IMR-90 (cell line): Measurements from ENCODE around the gene PNMA1. TPM values are rescaled to one million over a fixed set of nuclear protein-coding genes. Genes with fewer than 3 reads are reported as not detected.

Experiments
- ATAC-seq: fragments of 200-7000 bp; cut with Tn5 transposase; 2 replicates; pipeline ENCODE4 v1.9.1; 2020; ENCODE audit warnings: low read depth, mild to moderate bottlenecking, moderate library complexity
- BruUV-seq: library from RNA; stranded (reverse); fragments of 400-500 nt; replicated peaks from 2 replicates; lab custom pipeline; 2021; lab: Mats Ljungman, UMichigan
- CTCF ChIA-PET: fragments of 300-600 bp; formaldehyde crosslinking; extraction: SDS; loops from one replicate; lab custom pipeline; 2021; ENCODE audit warnings: antibody characterized with exemption; lab: Yijun Ruan, JAX
- POLR2A ChIA-PET: fragments of 300-600 bp; sonication (Branson Sonifier 250); formaldehyde crosslinking; loops from one replicate; lab custom pipeline; 2022; ENCODE audit warnings: antibody characterized with exemption; ENCODE audit not compliant: unreplicated experiment; lab: Charles Lee
- DNase-seq: peaks from one replicate; pipeline ENCODE4 v3.0.0; 2013
- H2AFZ ChIP-seq: replicated peaks from 2 replicates; pipeline ENCODE3; 2013; ENCODE audit warnings: low read length, mild to moderate bottlenecking; ENCODE audit not compliant: poor library complexity
- H2AK5ac ChIP-seq: 2 replicates; pipeline ENCODE4 v1.6.1; 2013; ENCODE audit warnings: low read depth, low read length, inconsistent platforms
- H2AK9ac ChIP-seq: replicated peaks from 2 replicates; pipeline ENCODE3; 2013; ENCODE audit warnings: mild to moderate bottlenecking, low read depth, low read length, moderate library complexity; ENCODE audit not compliant: poor library complexity
- H2BK120ac ChIP-seq: 2 replicates; pipeline ENCODE4 v1.6.1; 2013; ENCODE audit warnings: low read depth, low read length, inconsistent platforms
- H2BK15ac ChIP-seq: 3 replicates; pipeline ENCODE4 v1.6.1; 2013; ENCODE audit warnings: low read depth, low read length, inconsistent platforms
- H2BK20ac ChIP-seq: 2 replicates; pipeline ENCODE4 v1.6.1; 2013; ENCODE audit warnings: low read depth, mild to moderate bottlenecking, inconsistent platforms, low read length, moderate library complexity
- H2BK5ac ChIP-seq: 2 replicates; pipeline ENCODE4 v1.6.1; 2013; ENCODE audit warnings: mild to moderate bottlenecking, low read depth, low read length, inconsistent platforms; ENCODE audit not compliant: poor library complexity, severe bottlenecking
- H3K14ac ChIP-seq: replicated peaks from 2 replicates; pipeline ENCODE4 v1.6.1; 2013; ENCODE audit warnings: low read depth, low read length, inconsistent platforms
- H3K18ac ChIP-seq: 2 replicates; pipeline ENCODE4 v1.6.1; 2013; ENCODE audit warnings: low read depth, low read length, control low read depth
- H3K23ac ChIP-seq: 2 replicates; pipeline ENCODE4 v1.6.1; 2013; ENCODE audit warnings: low read depth, low read length, inconsistent platforms
- H3K27ac ChIP-seq: 2 replicates; pipeline ENCODE4 v1.5.1; 2013; ENCODE audit warnings: mild to moderate bottlenecking, control low read depth, low read length; ENCODE audit not compliant: insufficient read depth
- H3K27me3 ChIP-seq: 2 replicates; pipeline ENCODE4 v1.6.1; 2013; ENCODE audit warnings: low read length; ENCODE audit not compliant: control insufficient read depth, insufficient read depth
- H3K36me3 ChIP-seq: 2 replicates; pipeline ENCODE4 v1.6.1; 2013; ENCODE audit warnings: low read length, mixed read lengths; ENCODE audit not compliant: control insufficient read depth, insufficient read depth
- H3K4ac ChIP-seq: 2 replicates; pipeline ENCODE4 v1.6.1; 2013; ENCODE audit warnings: low read depth, low read length, inconsistent platforms
- H3K4me1 ChIP-seq: 2 replicates; pipeline ENCODE4 v1.6.1; 2013; ENCODE audit warnings: low read length, mixed read lengths; ENCODE audit not compliant: control insufficient read depth, insufficient read depth
- H3K4me2 ChIP-seq: 2 replicates; pipeline ENCODE4 v1.6.1; 2013; ENCODE audit warnings: low read depth, mild to moderate bottlenecking, control low read depth, low read length, moderate library complexity
- H3K4me3 ChIP-seq: 2 replicates; pipeline ENCODE4 v1.5.1; 2013; ENCODE audit warnings: low read depth, mild to moderate bottlenecking, control low read depth, low read length, moderate library complexity; ENCODE audit not compliant: insufficient read depth
- H3K56ac ChIP-seq: 2 replicates; pipeline ENCODE4 v1.6.1; 2013; ENCODE audit warnings: low read length, inconsistent platforms; ENCODE audit not compliant: insufficient read depth; ENCODE audit errors: extremely low read depth
- H3K79me1 ChIP-seq, 2 experiments: 2 replicates each; pipeline ENCODE4 v1.6.1; 2013; ENCODE audit warnings: low read length in 2 of 2, inconsistent platforms in 1 of 2, low read depth in 1 of 2
- H3K9ac ChIP-seq: 2 replicates; pipeline ENCODE4 v1.6.1; 2013; ENCODE audit warnings: low read depth, low read length, control low read depth
- H3K9me1 ChIP-seq: 2 replicates; pipeline ENCODE4 v1.6.1; 2013; ENCODE audit warnings: low read length, inconsistent platforms; ENCODE audit not compliant: insufficient read depth
- H3K9me3 ChIP-seq: 2 replicates; pipeline ENCODE4 v1.6.1; 2013; ENCODE audit warnings: low read length; ENCODE audit not compliant: control insufficient read depth, insufficient read depth
- H4K20me1 ChIP-seq: 2 replicates; pipeline ENCODE4 v1.6.1; 2013; ENCODE audit warnings: low read length, inconsistent platforms; ENCODE audit not compliant: insufficient read depth
- H4K5ac ChIP-seq: 2 replicates; pipeline ENCODE4 v1.6.1; 2013; ENCODE audit warnings: mild to moderate bottlenecking, low read depth, low read length, control low read depth
- H4K8ac ChIP-seq, 2 experiments: 2 replicates each; pipeline ENCODE4 v1.6.1; 2013; ENCODE audit warnings: low read depth in 2 of 2, low read length in 2 of 2, control low read depth in 1 of 2, inconsistent platforms in 1 of 2
- H4K91ac ChIP-seq: 2 replicates; pipeline ENCODE4 v1.6.1; 2013; ENCODE audit warnings: low read depth, low read length, inconsistent platforms; ENCODE audit not compliant: insufficient read depth
- BHLHE40 ChIP-seq: fragments of 150-350 bp; IDR thresholded peaks from 2 replicates; pipeline ENCODE4 v1.6.1; 2016; ENCODE audit warnings: mild to moderate bottlenecking, low read depth, low read length
- CEBPB ChIP-seq: IDR thresholded peaks from 2 replicates; pipeline ENCODE4 v1.6.1; 2012; ENCODE audit warnings: low read depth, low read length, improper control_type of control experiment
- CTCF ChIP-seq: conservative IDR thresholded peaks from 2 replicates; pipeline ENCODE4 v1.5.1; 2012; ENCODE audit warnings: mild to moderate bottlenecking, low read depth, low read length, improper control_type of control experiment
- ELK1 ChIP-seq: fragments of 150-350 bp; IDR thresholded peaks from 2 replicates; pipeline ENCODE4 v1.6.1; 2016; ENCODE audit warnings: low read depth, mild to moderate bottlenecking, low read length, moderate library complexity, borderline replicate concordance
- FOS ChIP-seq: fragments of 150-350 bp; IDR thresholded peaks from 2 replicates; pipeline ENCODE4 v1.6.1; 2016; ENCODE audit warnings: low read depth, low read length
- MAFK ChIP-seq: IDR thresholded peaks from 2 replicates; pipeline ENCODE4 v1.6.1; 2012; ENCODE audit warnings: low read depth, low read length, improper control_type of control experiment
- MAZ ChIP-seq: IDR thresholded peaks from 2 replicates; pipeline ENCODE4 v1.6.1; 2012; ENCODE audit warnings: low read depth, mild to moderate bottlenecking, low read length, improper control_type of control experiment, moderate library complexity, borderline replicate concordance
- NFE2L2 ChIP-seq: fragments of 150-350 bp; IDR thresholded peaks from 2 replicates; pipeline ENCODE4 v1.6.1; 2016; ENCODE audit warnings: low read depth, mild to moderate bottlenecking, low read length
- RAD21 ChIP-seq: IDR thresholded peaks from 2 replicates; pipeline ENCODE4 v1.6.1; 2012; ENCODE audit warnings: low read length, improper control_type of control experiment
- RCOR1 ChIP-seq: IDR thresholded peaks from 2 replicates; pipeline ENCODE4 v1.6.1; 2012; ENCODE audit warnings: mild to moderate bottlenecking, low read length, improper control_type of control experiment; ENCODE audit not compliant: insufficient replicate concordance
- SMC3 ChIP-seq: fragments of 150-350 bp; IDR thresholded peaks from 2 replicates; pipeline ENCODE4 v1.6.1; 2016; ENCODE audit warnings: low read depth, mild to moderate bottlenecking, antibody characterized with exemption, low read length, moderate library complexity
- USF2 ChIP-seq: fragments of 150-350 bp; IDR thresholded peaks from 2 replicates; pipeline ENCODE4 v1.6.1; 2017; ENCODE audit warnings: mild to moderate bottlenecking, antibody characterized with exemption, low read length, low read depth
- WGBS, 2 experiments: methylation state at CpG; one replicate each; pipeline versions ENCODE4 v1.1.5 to v1.1.7; 2013; ENCODE audit warnings: missing lambda C conversion rate in 2 of 2; ENCODE audit not compliant: insufficient read length in 1 of 2; ENCODE audit errors: extremely low coverage in 2 of 2; 5-methylcytosine and 5-hydroxymethylcytosine counted together
- dilution Hi-C: fragments of 300-500 bp; cut with HindIII; formaldehyde crosslinking; loops from one replicate; pipeline ENCODE4 v1.14.3; 2018; ENCODE audit warnings: low sequenced_read_pairs; ENCODE audit not compliant: unreplicated experiment
- in situ Hi-C: fragments of 300-500 bp; cut with MboI; formaldehyde crosslinking; loops from 3 replicates; pipeline ENCODE4 v1.14.3; 2019; ENCODE audit warnings: low sequenced_read_pairs, inconsistent platforms, mixed read lengths
- intact Hi-C: fragments of 100-400 bp; cut with micrococcal nuclease; formaldehyde crosslinking; loops from 2 replicates; pipeline ENCODE4 v1.10.0; 2022
- polyA plus RNA-seq, 3 experiments: library from polyadenylated mRNA; depleted of rRNA; stranded (reverse); fragments of >200 nt; gene quantifications; 2 replicates each; pipeline ENCODE4 v1.2.3, GENCODE V29; 2012; ENCODE audit warnings: low replicate concordance in 1 of 3
- total RNA-seq: library from RNA; depleted of rRNA; stranded (reverse); fragments of >200 nt; gene quantifications from 2 replicates; pipeline ENCODE4 v1.2.3, GENCODE V29; 2012

Gene PNMA1
- total and polyA plus RNA-seq, 2 of the 4 experiments (the other 2 are of a cell fraction) = 6.5 to 28.2 TPM

GRCh38 chr14:73725116-73726024, 11.2 kb upstream of the PNMA1 start:
- Histone ChIP-seq H3K9me1 (0 out of 2 replicates have a peak, but pooled peaks cover 4% of the 10 kb centered on the region), H3K9me3 (no peaks in the 10 kb centered on the region), H4K8ac (peak overlapping the region; percentile 10 to 52; a peak in 2 of 4 replicates), H4K5ac (peak overlapping the region; percentile 50; the same call in 1 of the 2 replicates), H3K27ac (peak overlapping the region; percentile 59), H3K56ac (no peak overlapping the region), H2AK9ac (peak overlapping the region; percentile 88), H3K4me2 (no peak overlapping the region; the same call in 1 of the 2 replicates), H3K4ac (peak overlapping the region; percentile 62), H2BK15ac (peak overlapping the region; percentile 8; the same call in 1 of the 3 replicates), H3K79me1 (peaks cover 27 to 73% of the 10 kb centered on the region in 2 experiments), H3K27me3 (no peaks in the 10 kb centered on the region), H2AFZ (peak overlapping the region; percentile 37), H2BK20ac (peak overlapping the region; percentile 11; the same call in 1 of the 2 replicates), H4K91ac (peak overlapping the region; percentile 8; the same call in 1 of the 2 replicates), H4K20me1 (peaks cover 30% of the 10 kb centered on the region), H3K36me3 (peaks cover 66% of the 10 kb centered on the region), H3K4me3 (no peak overlapping the region), H2BK5ac (peak overlapping the region; percentile 73), H3K18ac (peak overlapping the region; percentile 30), H3K9ac (peak overlapping the region; percentile 16; the same call in 1 of the 2 replicates), H3K4me1 (peaks cover 36% of the 10 kb centered on the region), H3K23ac (peak overlapping the region; percentile 37; the same call in 1 of the 2 replicates), H2AK5ac (peak overlapping the region; percentile 9), H2BK120ac (peak overlapping the region; percentile 35; the same call in 1 of the 2 replicates), H3K14ac (peak overlapping the region; percentile 10; the same call in 1 of the 2 replicates)
- DNase-seq (peak; percentile 59), ATAC-seq (no peak; the same call in 1 of the 2 replicates)
- ChIA-PET POLR2A (no interaction called here), CTCF (no interaction called here)
- intact Hi-C loops (loop anchor here (2.0 to 10.0 kb wide), 3 partner anchors 61 to 312 kb away; no protein-coding TSS in a partner anchor), in situ Hi-C loops (no loop called here), dilution Hi-C loops (no loop called here)
- 80% methylated on average over 2 of the region's 8 CpGs; no CpG with 5 or more reads in 1 of the 2 experiments for WGBS, 2 experiments
- no TSS peak for BruUV-seq
- TF ChIP-seq FOS = peak; percentile 47; the same call in 1 of the 2 replicates
- TF ChIP-seq MAFK = no peak
- no peak for TF ChIP-seq RCOR1
- TF ChIP-seq SMC3 = no peak
- peak; percentile 80; the same call in 1 of the 2 replicates for TF ChIP-seq MAZ
- no peak for TF ChIP-seq CTCF
- TF ChIP-seq USF2 = no peak
- no peak for TF ChIP-seq RAD21
- no peak for TF ChIP-seq ELK1
- no peak for TF ChIP-seq CEBPB
- no peak for TF ChIP-seq BHLHE40
- TF ChIP-seq NFE2L2 = peak; percentile 69
